ENCODE results near the gene BOD1. TPM values are rescaled to one million over a fixed set of nuclear protein-coding genes. Genes with fewer than 3 reads are reported as not detected.

The BOD1 gene
- total RNA-seq, 1 donor from 2014 or later = 81.7 TPM

- DNase-seq (ENCODE audit: low read depth) = no peak
- TF ChIP-seq CTCF (IDR thresholded peaks at IDR 0.05; ENCODE audit: insufficient read depth, low read length, poor library complexity, severe bottlenecking) = no peak
- Histone ChIP-seq H3K27me3 (ENCODE audit: control insufficient read depth, insufficient read depth, low read length) (no peaks in the 10 kb centered on the region), H3K4me3 (ENCODE audit: low read depth, low read length) (no peak overlapping the region), H3K36me3 (ENCODE audit: control insufficient read depth, insufficient read depth, low read length) (no peaks in the 10 kb centered on the region)
These were observed 47.7 kb downstream of the BOD1 start for GRCh38 chr5:173568703-173569102.

- Histone ChIP-seq H3K4me3 (ENCODE audit: low read depth, low read length) (no peak overlapping the region), H3K36me3 (ENCODE audit: control insufficient read depth, insufficient read depth, low read length) (no peaks in the 10 kb centered on the region), H3K27me3 (ENCODE audit: control insufficient read depth, insufficient read depth, low read length) (no peaks in the 10 kb centered on the region)
- TF ChIP-seq CTCF (IDR thresholded peaks at IDR 0.05; ENCODE audit: insufficient read depth, low read length, poor library complexity, severe bottlenecking) = no peak
- DNase-seq (ENCODE audit: low read depth) = no peak
These were observed 48.3 kb downstream of the BOD1 start for GRCh38 chr5:173568128-173568527.

GRCh38 chr5:173567548-173567947 is 48.9 kb downstream of the BOD1 start:
- Histone ChIP-seq H3K4me3 (ENCODE audit: low read depth, low read length) (no peak overlapping the region), H3K36me3 (ENCODE audit: control insufficient read depth, insufficient read depth, low read length) (no peaks in the 10 kb centered on the region), H3K27me3 (ENCODE audit: control insufficient read depth, insufficient read depth, low read length) (no peaks in the 10 kb centered on the region)
- no peak for DNase-seq (ENCODE audit: low read depth)
- no peak for TF ChIP-seq CTCF (IDR thresholded peaks at IDR 0.05; ENCODE audit: insufficient read depth, low read length, poor library complexity, severe bottlenecking)

- Histone ChIP-seq H3K36me3 (ENCODE audit: control insufficient read depth, insufficient read depth, low read length) (no peaks in the 10 kb centered on the region), H3K27me3 (ENCODE audit: control insufficient read depth, insufficient read depth, low read length) (no peaks in the 10 kb centered on the region), H3K4me3 (ENCODE audit: low read depth, low read length) (no peak overlapping the region)
- no peak for DNase-seq (ENCODE audit: low read depth)
- no peak for TF ChIP-seq CTCF (IDR thresholded peaks at IDR 0.05; ENCODE audit: insufficient read depth, low read length, poor library complexity, severe bottlenecking)
These were observed 50.9 kb downstream of the BOD1 start for GRCh38 chr5:173565491-173566072.

GRCh38 chr5:173564106-173564505 is 52.3 kb downstream of the BOD1 start:
- DNase-seq (ENCODE audit: low read depth) = no peak
- no peak for TF ChIP-seq CTCF (IDR thresholded peaks at IDR 0.05; ENCODE audit: insufficient read depth, low read length, poor library complexity, severe bottlenecking)
- no peaks in the 10 kb centered on the region for H3K27me3 ChIP-seq (ENCODE audit: control insufficient read depth, insufficient read depth, low read length)
- H3K4me3 ChIP-seq (ENCODE audit: low read depth, low read length) = no peak overlapping the region
- no peaks in the 10 kb centered on the region for H3K36me3 ChIP-seq (ENCODE audit: control insufficient read depth, insufficient read depth, low read length)

GRCh38 chr5:173563246-173563645 is 53.2 kb downstream of the BOD1 start:
- Histone ChIP-seq H3K4me3 (ENCODE audit: low read depth, low read length) (no peak overlapping the region), H3K36me3 (ENCODE audit: control insufficient read depth, insufficient read depth, low read length) (no peaks in the 10 kb centered on the region), H3K27me3 (ENCODE audit: control insufficient read depth, insufficient read depth, low read length) (no peaks in the 10 kb centered on the region)
- TF ChIP-seq CTCF (IDR thresholded peaks at IDR 0.05; ENCODE audit: insufficient read depth, low read length, poor library complexity, severe bottlenecking) = no peak
- DNase-seq (ENCODE audit: low read depth) = no peak

Data from kidney epithelial cell (primary cell).